CD8-positive, alpha-beta memory T cell (primary cell): ENCODE measurements around the gene CAPZA2. TPM values are rescaled to one million over a fixed set of nuclear protein-coding genes. Genes with fewer than 3 reads are reported as not detected.

Experiments
- CTCF ChIA-PET: fragments of 350-600 bp; sonication (Branson Sonifier 250); formaldehyde crosslinking; loops from one replicate; lab custom pipeline; 2021; ENCODE audit warnings: antibody characterized with exemption; lab: Charles Lee
- POLR2A ChIA-PET: fragments of 350-600 bp; sonication (Branson Sonifier 250); formaldehyde crosslinking; loops from one replicate; lab custom pipeline; 2021; ENCODE audit warnings: antibody characterized with exemption; lab: Charles Lee
- DNase-seq, 5 donors: peaks; one replicate each; pipeline versions ENCODE4 v3.0.0 to v3.0.0-alpha.2; 2020 to 2022; ENCODE audit warnings: mixed read lengths in 1 of 5
- H3K27ac ChIP-seq: one replicate; pipeline ENCODE4 v1.7.0; 2013; ENCODE audit warnings: low read depth, mild to moderate bottlenecking, low read length, moderate library complexity
- H3K27me3 ChIP-seq: 2 replicates; pipeline ENCODE4 v1.7.0; 2013; ENCODE audit warnings: low read length, mild to moderate bottlenecking; ENCODE audit not compliant: insufficient read depth, poor library complexity, severe bottlenecking
- H3K36me3 ChIP-seq: 2 replicates; pipeline ENCODE4 v1.7.0; 2013; ENCODE audit warnings: mild to moderate bottlenecking, low read length, moderate library complexity; ENCODE audit not compliant: insufficient read depth
- H3K4me1 ChIP-seq: 2 replicates; pipeline ENCODE4 v1.7.0; 2013; ENCODE audit warnings: mild to moderate bottlenecking, low read length, moderate library complexity; ENCODE audit not compliant: insufficient read depth
- H3K4me3 ChIP-seq: 2 replicates; pipeline ENCODE4 v1.7.0; 2013; ENCODE audit warnings: mild to moderate bottlenecking, low read length
- H3K9me3 ChIP-seq: 2 replicates; pipeline ENCODE4 v1.7.0; 2013; ENCODE audit warnings: mild to moderate bottlenecking, low read length
- H3K27ac Mint-ChIP-seq, 8 donors: one replicate each; pipeline ENCODE4 v1.8.0; 2020 to 2021; ENCODE audit warnings: mixed read lengths in 8 of 8, mild to moderate bottlenecking in 6 of 8, inconsistent platforms in 3 of 8, moderate library complexity in 3 of 8
- H3K27me3 Mint-ChIP-seq, 2 donors: one replicate each; pipeline ENCODE4 v1.8.0; 2020 to 2021; ENCODE audit warnings: mixed read lengths in 2 of 2, mild to moderate bottlenecking in 1 of 2, moderate library complexity in 1 of 2
- H3K36me3 Mint-ChIP-seq, 3 donors: one replicate each; pipeline ENCODE4 v1.8.0; 2020 to 2021; ENCODE audit warnings: mixed read lengths in 3 of 3, inconsistent platforms in 1 of 3, mild to moderate bottlenecking in 1 of 3
- H3K4me1 Mint-ChIP-seq, 3 donors: one replicate each; pipeline ENCODE4 v1.8.0; 2020 to 2021; ENCODE audit warnings: mixed read lengths in 3 of 3, inconsistent platforms in 1 of 3, mild to moderate bottlenecking in 1 of 3
- H3K4me3 Mint-ChIP-seq, 7 donors: one replicate each; pipeline ENCODE4 v1.8.0; 2020 to 2021; ENCODE audit warnings: mixed read lengths in 7 of 7, mild to moderate bottlenecking in 6 of 7, moderate library complexity in 4 of 7, inconsistent platforms in 2 of 7
- H3K9me3 Mint-ChIP-seq, 5 donors: one replicate each; pipeline ENCODE4 v1.8.0; 2020 to 2022; ENCODE audit warnings: mixed read lengths in 5 of 5, mild to moderate bottlenecking in 3 of 5, moderate library complexity in 2 of 5, inconsistent platforms in 1 of 5
- polyA plus RNA-seq: library from polyadenylated mRNA; unstranded; fragments of 300-500 nt; fragmentation: Illumina TruSeq; gene quantifications from one replicate; pipeline ENCODE4 v1.2.3, GENCODE V29; 2021
- total RNA-seq, 2 experiments: library from RNA; stranded (reverse); gene quantifications; one replicate each; pipeline ENCODE4 v1.2.3, GENCODE V29; 2021

Gene CAPZA2
- total and polyA plus RNA-seq, 3 experiments from 2014 or later = 170 to 206 (median 170) TPM

DNA sequence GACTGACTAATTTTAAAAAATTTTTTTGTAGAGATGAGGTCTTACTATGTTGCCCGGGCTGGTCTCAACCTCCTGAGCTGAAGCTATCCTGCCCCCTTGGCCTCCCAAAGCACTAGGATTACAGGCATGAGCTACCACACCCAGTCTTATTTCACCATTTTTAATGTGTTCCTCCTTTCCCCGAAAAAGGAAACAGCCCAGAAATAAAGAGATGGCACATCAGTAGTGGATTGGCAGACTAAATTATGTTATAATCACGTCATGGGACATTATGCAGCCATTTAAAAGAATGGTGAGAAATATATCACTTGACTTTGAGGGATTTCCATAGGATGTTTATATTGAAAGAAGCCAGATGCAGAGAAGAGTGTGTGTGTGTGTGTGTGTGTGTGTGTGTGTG, 40.5 kb downstream of the CAPZA2 start:
- Mint-ChIP-seq H3K4me3 (no peak overlapping the region), H3K27me3 (no peaks in the 10 kb centered on the region), H3K9me3 (peaks cover 0 to 4% (median 0%) of the 10 kb centered on the region in 5 donors), H3K27ac (peak overlapping the region in 1 of 8 donors; percentile 32), H3K4me1 (peaks cover 4 to 11% (median 6%) of the 10 kb centered on the region in 3 donors), H3K36me3 (peaks cover 18 to 70% (median 24%) of the 10 kb centered on the region in 3 donors)
- Histone ChIP-seq H3K27ac (no peak overlapping the region), H3K27me3 (no peaks in the 10 kb centered on the region), H3K36me3 (peaks cover 17% of the 10 kb centered on the region), H3K4me1 (no peaks in the 10 kb centered on the region), H3K9me3 (no peaks in the 10 kb centered on the region), H3K4me3 (no peak overlapping the region)
- ChIA-PET CTCF (no interaction called here), POLR2A (no interaction called here)
- DNase-seq = no peak

DNA sequence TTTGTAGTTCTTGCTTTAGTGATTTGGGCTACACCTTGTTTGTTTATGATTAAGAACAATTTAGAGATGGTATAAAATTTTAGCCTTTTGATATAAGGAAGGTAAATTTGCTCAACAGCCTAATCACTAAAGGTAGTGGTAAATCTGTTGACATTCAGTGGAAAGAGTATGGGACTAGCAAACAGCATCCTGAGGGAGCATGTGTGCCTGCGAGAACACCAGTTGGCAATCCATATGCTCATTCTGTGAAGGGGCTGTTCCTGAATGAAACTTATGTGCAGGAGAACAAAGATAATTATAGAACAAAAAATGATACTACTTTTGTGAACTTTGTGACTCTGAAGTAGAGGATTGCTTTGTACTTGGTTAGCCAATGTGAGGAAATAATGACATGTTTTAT, 44.0 kb downstream of the CAPZA2 start:
- Mint-ChIP-seq H3K9me3 (no peaks in the 10 kb centered on the region), H3K27me3 (no peaks in the 10 kb centered on the region), H3K4me3 (no peak overlapping the region), H3K4me1 (peaks cover 0 to 5% (median 5%) of the 10 kb centered on the region in 3 donors), H3K27ac (peak overlapping the region in 1 of 8 donors; percentile 33), H3K36me3 (peaks cover 6 to 72% (median 18%) of the 10 kb centered on the region in 3 donors)
- Histone ChIP-seq H3K9me3 (no peaks in the 10 kb centered on the region), H3K4me1 (no peaks in the 10 kb centered on the region), H3K27me3 (no peaks in the 10 kb centered on the region), H3K4me3 (no peak overlapping the region), H3K27ac (no peak overlapping the region), H3K36me3 (peaks cover 18% of the 10 kb centered on the region)
- ChIA-PET CTCF (no interaction called here), POLR2A (no interaction called here)
- no peak for DNase-seq

DNA sequence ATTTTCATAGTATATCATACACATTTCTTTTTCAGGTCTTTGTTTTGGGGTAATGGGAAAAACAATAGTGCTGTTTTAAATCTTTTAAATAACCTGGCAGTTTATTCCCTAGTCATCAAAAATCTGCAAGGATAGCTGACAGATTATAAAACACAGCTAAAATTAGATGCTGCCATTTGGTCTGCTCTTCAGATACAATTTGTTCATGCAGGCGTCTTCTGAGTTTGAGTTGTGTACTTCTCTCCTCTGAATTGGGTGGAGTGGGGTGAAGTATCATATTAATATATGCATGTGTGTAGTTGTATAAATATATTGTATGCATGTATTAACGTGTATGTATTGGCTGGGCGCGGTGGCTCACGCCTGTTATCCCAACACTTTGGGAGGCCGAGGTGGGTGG, 48.0 kb downstream of the CAPZA2 start:
- Mint-ChIP-seq H3K9me3 (no peaks in the 10 kb centered on the region), H3K27ac (no peak overlapping the region)
- H3K4me1 ChIP-seq = no peaks in the 10 kb centered on the region

DNA sequence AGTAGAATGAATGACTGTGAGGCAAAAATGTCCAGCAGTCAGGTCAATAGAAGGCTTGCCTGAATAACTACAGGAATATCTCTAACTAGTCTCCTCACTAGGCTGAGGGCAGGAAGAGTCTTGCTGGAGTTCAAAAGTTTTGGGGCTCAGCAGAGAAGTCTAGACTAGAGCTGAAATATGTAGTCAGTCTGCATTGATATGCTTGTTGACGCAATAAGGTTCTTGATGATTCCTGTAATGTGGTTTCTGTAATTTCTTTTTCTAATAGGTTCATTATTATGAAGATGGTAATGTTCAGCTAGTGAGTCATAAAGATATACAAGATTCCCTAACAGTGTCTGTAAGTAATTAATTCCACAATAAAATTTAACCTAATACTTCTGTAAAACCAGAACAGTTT, 49.4 kb downstream of the CAPZA2 start:
- H3K27ac ChIP-seq = no peak overlapping the region
- POLR2A ChIA-PET = no interaction called here

More for the DNA sequence above, 48.0 kb downstream of the CAPZA2 start:
- ChIA-PET POLR2A (no interaction called here), CTCF (no interaction called here)
- Histone ChIP-seq H3K4me3 (no peak overlapping the region), H3K36me3 (peaks cover 15% of the 10 kb centered on the region), H3K27me3 (no peaks in the 10 kb centered on the region), H3K9me3 (no peaks in the 10 kb centered on the region), H3K27ac (no peak overlapping the region)
- peaks cover 0 to 6% (median 0%) of the 10 kb centered on the region in 3 donors for H3K4me1 Mint-ChIP-seq
- DNase-seq = no peak
- H3K36me3 Mint-ChIP-seq = peaks cover 20 to 81% (median 29%) of the 10 kb centered on the region in 3 donors
- no peak overlapping the region for H3K4me3 Mint-ChIP-seq
- H3K27me3 Mint-ChIP-seq = no peaks in the 10 kb centered on the region

DNA sequence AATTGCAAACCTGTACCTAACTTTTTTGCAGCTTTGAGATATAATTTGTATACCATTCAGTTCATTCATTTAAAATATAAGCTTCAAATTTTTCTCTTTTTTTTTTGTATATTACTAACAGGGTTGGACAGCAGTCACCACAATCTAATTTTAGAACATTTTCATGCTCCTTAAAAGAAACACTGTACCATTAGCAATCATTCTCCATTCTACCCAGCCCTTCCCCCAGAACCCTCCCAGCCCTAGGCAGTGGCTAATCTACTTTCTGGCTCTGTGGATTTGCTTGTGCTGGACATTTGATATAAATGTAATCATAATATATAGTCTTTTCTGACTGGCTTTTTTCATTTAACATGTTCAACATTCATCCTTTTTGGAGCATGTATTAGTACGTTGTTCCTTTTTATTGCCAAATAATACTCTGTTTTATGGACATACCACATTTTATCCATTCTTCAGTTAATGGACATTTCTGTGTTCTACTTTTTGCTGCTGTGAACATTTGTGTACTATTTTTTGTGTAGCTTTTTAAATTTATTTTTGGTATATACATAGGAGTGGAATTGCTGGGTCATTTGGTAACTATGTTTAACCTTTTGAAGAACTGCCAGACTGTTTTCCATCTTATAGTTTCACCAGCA, 50.0 kb downstream of the CAPZA2 start:
- H3K4me1 Mint-ChIP-seq = peaks cover 0 to 6% (median 0%) of the 10 kb centered on the region in 3 donors
- POLR2A ChIA-PET = no interaction called here
- no peak for DNase-seq
- H3K36me3 Mint-ChIP-seq = peaks cover 22 to 80% (median 28%) of the 10 kb centered on the region in 3 donors
- no peaks in the 10 kb centered on the region for H3K27me3 Mint-ChIP-seq
- H3K9me3 Mint-ChIP-seq = no peaks in the 10 kb centered on the region
- Histone ChIP-seq H3K4me3 (no peak overlapping the region), H3K9me3 (no peaks in the 10 kb centered on the region), H3K4me1 (no peaks in the 10 kb centered on the region), H3K27me3 (no peaks in the 10 kb centered on the region), H3K27ac (no peak overlapping the region), H3K36me3 (peaks cover 8% of the 10 kb centered on the region)
- H3K4me3 Mint-ChIP-seq = no peak overlapping the region
- CTCF ChIA-PET = interaction anchor here (1.3 kb wide), 1 partner anchor 18 kb away, joined by 3 read pairs; no protein-coding TSS in a partner anchor
- H3K27ac Mint-ChIP-seq = peak overlapping the region in 1 of 8 donors; percentile 31

More for the DNA sequence above, 49.4 kb downstream of the CAPZA2 start:
- peaks cover 11% of the 10 kb centered on the region for H3K36me3 ChIP-seq
- H3K4me3 Mint-ChIP-seq = no peak overlapping the region
- no peaks in the 10 kb centered on the region for H3K27me3 ChIP-seq
- no peaks in the 10 kb centered on the region for H3K9me3 Mint-ChIP-seq
- H3K9me3 ChIP-seq = no peaks in the 10 kb centered on the region
- peaks cover 0 to 6% (median 0%) of the 10 kb centered on the region in 3 donors for H3K4me1 Mint-ChIP-seq
- peak overlapping the region in 3 of 8 donors; percentile 4 to 20 (median 10) for H3K27ac Mint-ChIP-seq
- no peak overlapping the region for H3K4me3 ChIP-seq
- no peaks in the 10 kb centered on the region for H3K4me1 ChIP-seq
- no peak for DNase-seq
- CTCF ChIA-PET = interaction anchor here (1.3 kb wide), 1 partner anchor 19 kb away, joined by 3 read pairs; no protein-coding TSS in a partner anchor
- H3K36me3 Mint-ChIP-seq = peaks cover 20 to 80% (median 28%) of the 10 kb centered on the region in 3 donors
- no peaks in the 10 kb centered on the region for H3K27me3 Mint-ChIP-seq

DNA sequence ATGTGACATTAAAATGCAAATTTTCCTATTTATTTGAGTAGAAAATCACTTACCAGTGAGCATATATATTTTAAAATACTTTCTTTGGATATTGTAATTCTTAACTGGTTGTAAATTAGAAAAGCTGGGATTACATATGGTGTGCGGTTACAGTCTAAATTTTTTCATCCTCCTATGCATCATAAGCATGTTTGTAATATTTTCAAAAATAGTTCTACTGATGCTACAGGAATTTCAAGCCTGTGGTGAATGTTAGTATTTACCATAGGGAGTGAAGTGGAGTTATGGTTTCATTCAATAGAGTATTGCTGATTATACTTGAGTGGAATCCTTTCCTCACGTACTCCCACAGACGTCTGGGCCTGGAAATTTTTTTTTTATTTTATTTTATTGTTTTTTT, 56.3 kb downstream of the CAPZA2 start:
- Mint-ChIP-seq H3K9me3 (no peaks in the 10 kb centered on the region), H3K27me3 (no peaks in the 10 kb centered on the region), H3K4me3 (no peak overlapping the region), H3K4me1 (peaks cover 0 to 3% (median 0%) of the 10 kb centered on the region in 3 donors), H3K27ac (no peak overlapping the region), H3K36me3 (peaks cover 14 to 48% (median 17%) of the 10 kb centered on the region in 3 donors)
- Histone ChIP-seq H3K27me3 (no peaks in the 10 kb centered on the region), H3K4me1 (no peaks in the 10 kb centered on the region), H3K9me3 (no peaks in the 10 kb centered on the region), H3K27ac (no peak overlapping the region), H3K4me3 (no peak overlapping the region), H3K36me3 (peaks cover 13% of the 10 kb centered on the region)
- ChIA-PET CTCF (interaction anchor here (1.0 kb wide), 1 partner anchor 12 kb away, joined by 3 read pairs; no protein-coding TSS in a partner anchor), POLR2A (no interaction called here)
- no peak for DNase-seq

DNA sequence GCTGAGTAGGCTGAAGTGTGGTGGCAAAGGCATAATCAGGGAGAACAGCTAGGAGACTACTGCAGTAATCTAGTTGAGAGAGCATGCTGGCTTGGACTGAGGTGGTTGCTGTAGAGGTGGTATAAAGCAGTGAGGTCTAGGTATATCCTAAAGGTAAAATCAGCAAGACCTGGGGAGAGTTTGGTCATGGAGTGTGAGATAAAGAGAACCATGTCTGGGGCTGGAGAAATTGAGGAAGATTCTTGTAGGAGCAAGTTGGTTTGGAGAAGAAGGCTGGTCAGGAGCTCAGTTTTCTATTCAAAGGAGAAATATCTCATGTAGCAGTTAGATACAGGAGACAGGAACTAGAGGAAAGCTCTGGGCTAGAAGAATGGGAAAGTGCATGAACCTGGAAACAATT, 58.0 kb downstream of the CAPZA2 start:
- Histone ChIP-seq H3K36me3 (peaks cover 13% of the 10 kb centered on the region), H3K27ac (no peak overlapping the region), H3K4me1 (no peaks in the 10 kb centered on the region), H3K4me3 (no peak overlapping the region), H3K9me3 (no peaks in the 10 kb centered on the region), H3K27me3 (no peaks in the 10 kb centered on the region)
- H3K4me3 Mint-ChIP-seq = no peak overlapping the region
- no peak for DNase-seq
- H3K4me1 Mint-ChIP-seq = peaks cover 0 to 3% (median 0%) of the 10 kb centered on the region in 3 donors
- CTCF ChIA-PET = no interaction called here
- no peak overlapping the region for H3K27ac Mint-ChIP-seq
- no peaks in the 10 kb centered on the region for H3K9me3 Mint-ChIP-seq
- H3K36me3 Mint-ChIP-seq = peaks cover 9 to 36% (median 12%) of the 10 kb centered on the region in 3 donors
- POLR2A ChIA-PET = no interaction called here
- no peaks in the 10 kb centered on the region for H3K27me3 Mint-ChIP-seq

DNA sequence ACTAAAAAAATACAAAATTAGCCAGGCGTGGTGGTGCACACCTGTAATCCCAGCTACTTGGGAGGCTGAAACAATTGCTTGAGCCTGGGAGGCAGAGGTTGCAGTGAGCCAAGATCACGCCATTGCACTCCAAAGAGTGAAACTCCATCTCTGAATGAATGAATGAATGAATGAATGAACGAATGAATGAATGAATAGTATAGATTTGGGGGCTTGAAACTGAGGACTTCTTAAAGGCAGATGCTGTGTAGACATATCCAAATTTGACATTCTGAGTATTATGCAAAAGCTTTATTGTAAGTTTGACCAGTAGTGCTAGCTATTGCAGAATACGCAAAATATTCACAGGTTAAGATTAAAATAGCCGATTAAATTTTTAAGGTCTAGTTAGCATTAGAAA, 60.2 kb downstream of the CAPZA2 start:
- POLR2A ChIA-PET = no interaction called here
- H3K9me3 ChIP-seq = no peaks in the 10 kb centered on the region

More for the DNA sequence above, 60.2 kb downstream of the CAPZA2 start:
- peaks cover 0 to 3% (median 0%) of the 10 kb centered on the region in 3 donors for H3K4me1 Mint-ChIP-seq
- H3K36me3 ChIP-seq = peaks cover 11% of the 10 kb centered on the region
- no peak for DNase-seq
- CTCF ChIA-PET = no interaction called here
- no peaks in the 10 kb centered on the region for H3K9me3 Mint-ChIP-seq
- no peak overlapping the region for H3K4me3 ChIP-seq
- H3K4me1 ChIP-seq = no peaks in the 10 kb centered on the region
- H3K4me3 Mint-ChIP-seq = no peak overlapping the region
- H3K27me3 ChIP-seq = no peaks in the 10 kb centered on the region
- H3K27me3 Mint-ChIP-seq = no peaks in the 10 kb centered on the region
- no peak overlapping the region for H3K27ac Mint-ChIP-seq
- peaks cover 6 to 21% (median 8%) of the 10 kb centered on the region in 3 donors for H3K36me3 Mint-ChIP-seq
- no peak overlapping the region for H3K27ac ChIP-seq
